Skin of body (tissue), 2 donors: Measurements from ENCODE around the gene NANOS1. TPM values are rescaled to one million over a fixed set of nuclear protein-coding genes. Genes with fewer than 3 reads are reported as not detected.

Experiments used
- DNase-seq: peaks from one replicate; lab custom pipeline; 2025; lab: John Stamatoyannopoulos, UW
- total RNA-seq: library from RNA; depleted of rRNA; stranded (reverse); fragments of >200 nt; gene quantifications from one replicate; pipeline ENCODE4 v1.2.3, GENCODE V29; 2014

NANOS1 gene, protein sequence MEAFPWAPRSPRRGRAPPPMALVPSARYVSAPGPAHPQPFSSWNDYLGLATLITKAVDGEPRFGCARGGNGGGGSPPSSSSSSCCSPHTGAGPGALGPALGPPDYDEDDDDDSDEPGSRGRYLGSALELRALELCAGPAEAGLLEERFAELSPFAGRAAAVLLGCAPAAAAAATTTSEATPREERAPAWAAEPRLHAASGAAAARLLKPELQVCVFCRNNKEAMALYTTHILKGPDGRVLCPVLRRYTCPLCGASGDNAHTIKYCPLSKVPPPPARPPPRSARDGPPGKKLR
- 3.0 TPM for total RNA-seq

DNA sequence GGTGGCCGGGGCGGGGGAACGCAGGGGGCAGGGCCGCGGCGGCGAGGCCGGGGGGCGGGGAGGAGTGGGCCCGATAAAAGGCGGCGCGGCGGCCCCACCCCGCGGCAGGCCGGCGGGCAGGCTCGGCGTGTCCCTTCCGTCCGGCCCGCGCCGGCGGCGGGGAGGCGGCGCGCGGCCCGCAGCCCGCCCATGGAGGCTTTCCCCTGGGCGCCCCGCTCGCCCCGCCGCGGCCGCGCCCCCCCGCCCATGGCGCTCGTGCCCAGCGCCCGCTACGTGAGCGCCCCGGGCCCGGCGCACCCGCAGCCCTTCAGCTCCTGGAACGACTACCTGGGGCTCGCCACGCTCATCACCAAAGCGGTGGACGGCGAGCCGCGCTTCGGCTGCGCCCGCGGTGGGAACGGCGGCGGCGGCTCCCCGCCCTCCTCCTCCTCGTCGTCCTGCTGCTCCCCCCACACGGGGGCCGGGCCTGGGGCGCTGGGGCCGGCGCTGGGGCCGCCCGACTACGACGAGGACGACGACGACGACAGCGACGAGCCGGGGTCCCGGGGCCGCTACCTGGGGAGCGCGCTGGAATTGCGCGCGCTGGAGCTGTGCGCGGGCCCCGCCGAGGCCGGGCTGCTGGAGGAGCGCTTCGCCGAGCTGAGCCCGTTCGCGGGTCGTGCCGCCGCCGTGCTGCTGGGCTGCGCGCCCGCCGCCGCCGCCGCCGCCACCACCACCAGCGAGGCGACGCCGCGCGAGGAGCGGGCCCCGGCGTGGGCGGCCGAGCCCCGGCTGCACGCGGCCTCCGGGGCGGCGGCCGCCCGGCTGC, at the start of gene NANOS1:
Gene NANOS1, plus strand, starts transcription at position 102 of the 808 bp plus-strand sequence. Its CDS starts 88 bp downstream, at position 190.
- no peak for DNase-seq

GRCh38 chr10:118980135-118980865, 49.2 kb upstream of the NANOS1 start:
- no peak for DNase-seq

DNA sequence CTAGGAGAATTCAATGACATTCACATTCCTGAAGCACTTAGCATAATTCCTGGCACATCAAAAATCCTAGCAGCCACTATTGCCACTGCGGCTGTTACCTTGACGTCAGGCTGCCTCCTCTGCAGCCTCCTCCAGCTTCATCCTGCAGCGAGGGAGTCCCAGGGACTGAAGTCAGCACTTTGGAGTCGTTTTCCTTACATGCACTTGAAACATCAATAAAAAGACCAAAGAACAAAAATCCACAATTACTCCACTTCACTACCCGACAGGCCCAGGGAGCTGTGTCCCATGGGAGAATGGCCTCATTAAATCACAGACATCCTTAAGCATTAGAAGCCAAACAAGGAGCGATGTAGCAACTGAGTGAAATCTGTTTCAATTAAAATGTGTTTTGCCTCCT, 48.6 kb upstream of the NANOS1 start:
- no peak for DNase-seq

DNA sequence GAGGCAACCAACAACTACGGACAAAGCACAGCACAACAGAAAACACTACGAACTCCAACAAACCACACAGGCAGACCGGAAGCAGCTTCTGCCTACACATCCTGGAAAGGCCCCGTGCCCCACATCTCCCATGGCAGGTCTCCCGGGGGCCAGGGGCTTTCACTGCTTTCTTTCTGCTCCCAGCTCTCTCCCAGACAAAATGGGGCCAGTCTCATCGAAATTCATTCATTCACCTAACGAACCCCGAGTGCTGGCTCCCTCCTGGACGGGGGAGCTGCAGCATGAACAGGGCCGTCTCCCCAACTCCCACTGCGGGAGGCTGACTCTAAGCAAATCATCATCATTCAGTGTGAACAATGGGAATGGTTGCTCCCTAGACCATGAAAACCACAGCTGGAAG, 47.6 kb upstream of the NANOS1 start:
- DNase-seq = no peak

- DNase-seq = no peak
Measured at GRCh38 chr10:118982366-118982765, 47.1 kb upstream of the NANOS1 start.

- DNase-seq = no peak
Measured at GRCh38 chr10:118983263-118983662, 46.3 kb upstream of the NANOS1 start.

GRCh38 chr10:118985576-118985975, 43.9 kb upstream of the NANOS1 start:
- DNase-seq = no peak

DNA sequence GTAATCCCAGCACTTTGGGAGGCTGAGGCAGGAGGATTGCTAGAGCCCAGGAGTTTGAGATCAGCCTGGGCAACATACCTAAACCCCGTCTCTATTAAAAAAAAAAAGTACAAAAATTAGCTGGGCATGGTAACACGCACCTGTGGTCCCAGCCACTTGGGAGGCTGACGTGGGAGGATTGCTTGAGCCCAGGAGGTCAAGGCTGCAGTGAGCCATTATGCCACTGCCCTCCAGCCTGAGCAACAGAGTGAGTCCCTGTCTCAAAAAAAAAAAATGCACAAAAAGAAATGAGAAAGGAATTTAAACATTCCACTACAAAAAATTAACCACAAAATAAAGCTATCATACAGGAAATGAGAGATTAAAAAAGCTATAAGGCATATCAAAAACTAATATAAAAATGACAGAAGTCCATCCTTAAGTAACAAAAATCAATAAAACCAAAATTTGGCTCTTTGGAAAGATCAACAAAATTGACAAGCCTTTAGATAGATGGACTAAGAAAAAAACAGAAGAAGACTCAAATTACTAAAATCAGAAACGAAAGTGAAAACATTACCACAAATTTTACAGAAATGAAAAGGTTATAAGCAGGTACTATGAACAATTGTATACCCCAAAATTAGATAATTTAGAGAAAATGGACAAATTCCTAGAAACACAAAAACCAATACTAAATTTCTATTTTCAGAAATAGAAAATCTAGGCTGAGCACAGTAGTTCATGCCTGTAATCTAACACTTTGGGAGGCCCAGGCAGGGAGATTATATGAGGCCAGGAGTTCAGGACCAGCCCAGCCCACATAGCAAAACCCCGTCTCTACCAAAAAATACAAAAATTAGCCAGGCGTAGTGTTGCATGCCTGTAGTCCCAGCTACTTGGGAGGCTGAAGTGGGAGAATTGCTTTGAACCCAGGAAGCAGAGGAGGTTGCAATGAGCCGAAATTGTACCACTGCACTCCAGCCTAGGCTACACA, 42.4 kb upstream of the NANOS1 start:
- DNase-seq = no peak

DNA sequence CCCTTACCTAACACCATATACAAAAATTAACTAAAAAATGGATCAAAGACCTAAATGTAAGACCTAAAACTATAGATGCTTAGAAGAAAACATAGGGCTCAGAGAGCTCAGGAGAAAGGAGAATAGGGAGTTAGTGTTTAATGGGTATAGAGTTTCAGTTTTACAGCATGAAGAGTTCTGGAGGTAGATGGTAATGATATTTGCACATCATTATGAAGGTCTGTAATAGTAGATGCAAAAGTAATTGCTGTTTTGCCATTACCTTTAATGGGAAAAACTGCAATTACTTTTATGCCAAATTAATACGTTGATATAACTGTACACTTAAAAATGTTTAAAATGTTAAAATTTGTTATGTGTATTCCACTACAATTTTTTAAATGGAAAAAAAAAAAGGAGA, 39.2 kb upstream of the NANOS1 start:
- no peak for DNase-seq

DNA sequence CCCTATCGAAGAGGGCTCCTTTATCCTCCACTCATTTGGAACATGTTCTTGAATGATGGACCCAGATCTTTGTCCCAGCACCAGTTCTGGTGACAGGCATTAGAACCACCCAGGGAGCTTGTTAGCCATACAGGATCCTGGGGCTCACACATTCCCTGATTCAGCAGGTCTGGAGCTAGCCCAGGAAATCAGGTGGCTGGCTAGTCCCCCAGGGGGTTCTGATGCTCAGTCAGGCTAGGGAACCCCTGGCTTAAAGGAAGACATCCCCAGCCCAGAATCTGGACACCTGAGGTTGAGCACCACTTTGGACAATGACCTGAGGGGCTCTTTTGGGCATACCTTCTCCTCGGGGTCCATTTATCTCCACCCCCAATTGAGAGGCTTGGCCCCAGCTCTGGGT, 37.0 kb upstream of the NANOS1 start:
- no peak for DNase-seq

DNA sequence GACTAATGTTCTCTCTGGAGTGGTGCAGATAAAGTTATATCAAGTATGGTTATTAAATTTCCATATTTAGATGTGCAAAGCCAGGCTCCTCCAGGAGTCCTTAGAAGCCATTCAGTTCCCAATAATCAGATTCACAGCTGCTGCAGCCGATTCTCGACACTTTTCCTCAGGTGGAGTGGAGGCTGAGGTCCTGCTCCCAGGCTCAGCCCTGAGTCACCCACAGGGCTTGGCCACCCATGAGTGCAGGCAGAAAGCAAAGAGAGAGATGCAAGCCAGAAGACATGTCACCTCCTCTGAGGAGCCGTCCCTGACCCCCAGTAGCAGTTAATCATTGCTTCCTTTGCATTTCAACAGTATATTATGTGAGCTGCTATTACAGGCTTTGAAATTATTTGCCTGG, 36.3 kb upstream of the NANOS1 start:
- no peak for DNase-seq

DNA sequence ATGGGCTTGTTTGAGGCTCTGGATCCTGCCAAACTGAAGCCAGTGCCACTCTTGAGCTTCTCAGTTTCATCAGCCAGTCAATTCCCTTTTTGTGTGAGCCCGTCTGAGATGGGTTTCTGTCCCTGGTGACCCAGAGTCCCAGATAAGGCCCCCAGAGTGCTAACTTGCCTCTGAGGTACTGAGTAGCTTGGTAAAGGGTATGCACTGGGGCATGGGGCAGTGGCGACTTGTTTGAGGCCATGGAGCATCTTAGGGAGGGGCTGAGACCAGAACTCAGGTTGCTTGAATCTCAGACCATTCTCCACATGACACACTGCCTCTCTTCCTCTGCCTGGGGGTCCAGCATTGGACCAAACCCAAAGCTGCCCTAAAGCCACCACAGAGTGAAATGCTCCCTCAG, 35.2 kb upstream of the NANOS1 start:
- DNase-seq = no peak

DNA sequence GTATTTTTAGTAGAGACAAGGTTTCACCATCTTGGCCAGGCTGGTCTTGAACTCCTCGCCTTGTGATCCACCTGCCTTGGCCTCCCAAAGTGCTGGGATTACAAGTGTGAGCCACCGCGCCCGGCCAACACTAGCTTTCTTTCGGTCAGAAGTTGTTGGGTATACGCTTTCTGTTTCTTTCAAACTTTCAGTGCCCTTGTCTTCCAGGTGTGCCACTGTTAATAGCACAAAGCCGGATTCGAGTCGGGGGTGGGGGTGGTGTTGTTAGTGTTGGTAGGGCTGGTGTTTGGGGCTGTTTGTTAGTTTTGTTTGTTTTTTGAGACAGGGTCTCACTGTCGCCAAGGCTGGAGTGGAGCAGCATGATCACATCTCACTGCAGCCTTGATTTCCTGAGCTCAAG, 33.8 kb upstream of the NANOS1 start:
- DNase-seq = no peak

- DNase-seq = no peak
Measured at GRCh38 chr10:118997379-118997778, 32.1 kb upstream of the NANOS1 start.

- no peak for DNase-seq
Measured at GRCh38 chr10:118998183-118998582, 31.3 kb upstream of the NANOS1 start.

DNA sequence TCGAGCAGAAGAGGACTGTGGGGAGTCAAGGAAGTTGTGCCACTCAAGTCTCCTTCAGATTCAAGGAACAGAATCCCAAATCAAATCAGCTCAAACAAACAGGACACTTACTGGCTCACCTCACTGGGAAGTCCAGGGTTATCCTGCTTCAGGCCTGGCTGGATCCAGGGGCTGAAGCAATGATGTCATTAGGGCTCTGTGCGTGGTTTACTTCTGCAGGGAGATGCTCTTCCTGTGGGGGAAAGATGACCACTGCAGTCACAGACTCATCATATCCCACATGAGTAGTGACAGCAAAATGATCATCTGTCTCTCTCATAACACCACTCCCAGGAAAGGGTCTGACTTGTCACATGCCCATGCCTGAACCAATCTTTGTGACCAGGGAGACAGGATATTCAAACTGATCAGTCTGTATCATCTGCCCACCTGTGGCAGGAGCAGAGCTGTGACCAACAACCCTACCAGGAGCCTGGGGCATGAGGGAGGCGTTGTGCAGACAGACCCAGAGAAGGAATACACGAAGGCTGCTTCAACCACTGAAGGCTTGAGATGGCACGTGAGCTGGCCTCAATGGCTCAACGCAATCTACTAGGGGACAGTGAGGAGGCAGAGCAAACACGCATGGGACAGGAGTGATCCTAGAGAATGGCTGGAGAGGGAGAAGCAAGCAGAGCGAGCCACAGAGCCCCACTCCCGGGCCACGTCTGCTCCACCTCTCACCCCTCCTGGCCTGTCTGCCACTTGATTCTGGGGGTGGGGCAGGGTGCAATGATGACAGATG, 27.6 kb upstream of the NANOS1 start:
- no peak for DNase-seq

DNA sequence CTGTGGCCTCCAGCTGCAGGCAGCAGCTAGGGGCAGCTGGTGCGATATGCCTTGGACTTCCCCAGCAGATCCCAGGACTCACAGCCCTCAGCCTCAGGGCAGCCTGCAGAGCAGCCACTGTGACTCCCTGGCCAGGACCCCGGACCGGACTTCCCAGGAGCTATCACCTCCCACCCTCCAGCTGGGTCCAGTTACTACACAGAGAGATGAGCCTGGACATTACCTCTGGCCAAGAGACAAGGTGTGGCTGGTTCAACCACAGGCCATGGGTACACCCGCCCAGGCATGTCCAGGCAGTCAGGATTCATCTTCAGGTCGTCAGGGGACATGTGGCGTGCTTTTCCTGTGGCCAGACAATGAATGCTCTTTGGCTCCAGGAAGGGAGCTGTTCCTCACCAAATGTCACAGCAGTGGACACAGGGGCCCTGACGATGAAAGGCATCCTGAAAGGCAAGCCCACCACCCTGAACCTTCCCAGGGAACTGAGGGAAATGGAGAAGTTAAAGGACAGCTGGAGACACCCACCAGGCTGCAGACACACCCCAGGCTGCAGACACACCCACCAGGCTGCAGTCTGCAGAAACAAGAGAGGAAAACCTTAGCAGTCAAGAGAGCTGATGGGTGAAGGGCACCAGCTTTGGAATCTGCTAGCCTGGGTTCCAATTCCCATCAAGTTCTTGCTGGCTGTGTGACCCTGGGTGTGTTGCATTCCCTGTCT, 25.8 kb upstream of the NANOS1 start:
- no peak for DNase-seq

GRCh38 chr10:119005362-119006043, 24.0 kb upstream of the NANOS1 start:
- no peak for DNase-seq
